ENCODE data around the gene EXOC6B.

GRCh38 chr2:72796766-72797165 lies 29.1 kb downstream of the EXOC6B start:
- TF ChIP-seq EZH2 (IDR thresholded peaks at IDR 0.05; ENCODE audit: insufficient read depth, poor library complexity, severe bottlenecking) (no peak), EZH2phosphoT487 (IDR thresholded peaks at IDR 0.05; ENCODE audit: insufficient read depth, low read depth) (no peak)
